ENCODE data around the gene SLC6A12. TPM values are rescaled to one million over a fixed set of nuclear protein-coding genes. Genes with fewer than 3 reads are reported as not detected.

Gene SLC6A12
- polyA plus RNA-seq, 1 donor from 2014 or later = 0.15 TPM

GRCh38 chr12:211639-212414 lies 2.1 kb downstream of the SLC6A12 start (continued):
- TF ChIP-seq CTCF (IDR thresholded peaks at IDR 0.05; ENCODE audit: poor library complexity, severe bottlenecking) = no peak

- Histone ChIP-seq H3K4me2 (ENCODE audit: low read length) (no peak overlapping the region), H3K79me2 (replicated peaks; ENCODE audit: insufficient read depth, low read length) (no peaks in the 10 kb centered on the region), H3F3A (ENCODE audit: insufficient read depth, low read length, poor library complexity, severe bottlenecking) (no peaks in the 10 kb centered on the region), H3K9me2 (ENCODE audit: insufficient read depth, low read length) (no peaks in the 10 kb centered on the region), H3K27ac (ENCODE audit: low read length) (no peak overlapping the region), H3K9ac (ENCODE audit: low read length) (no peak overlapping the region), H3K4me3 (ENCODE audit: low read length) (no peak overlapping the region), H3K27me3 (ENCODE audit: insufficient read depth, low read depth, low read length) (no peaks in the 10 kb centered on the region), H4K20me1 (ENCODE audit: insufficient read depth) (no peaks in the 10 kb centered on the region), H3K9me3 (ENCODE audit: low read length) (no peaks in the 10 kb centered on the region), H2AFZ (ENCODE audit: low read depth, low read length) (no peak overlapping the region), H3K36me3 (ENCODE audit: insufficient read depth, low read length) (no peaks in the 10 kb centered on the region)
- TF ChIP-seq MXI1 (conservative IDR thresholded peaks at IDR 0.05; ENCODE audit: poor library complexity, severe bottlenecking) (no peak), CTCF (IDR thresholded peaks at IDR 0.05; ENCODE audit: poor library complexity, severe bottlenecking) (no peak), RAD21 (conservative IDR thresholded peaks at IDR 0.05) (no peak), REST (IDR thresholded peaks at IDR 0.05; ENCODE audit: borderline replicate concordance) (no peak), POLR2AphosphoS5 (IDR thresholded peaks at IDR 0.05) (no peak), SMC3 (conservative IDR thresholded peaks at IDR 0.05; ENCODE audit: poor library complexity) (no peak), EP300 (conservative IDR thresholded peaks at IDR 0.05; ENCODE audit: poor library complexity, severe bottlenecking) (no peak), EZH2 (IDR thresholded peaks at IDR 0.05; ENCODE audit: borderline replicate concordance, insufficient read depth, low read length, poor library complexity, severe bottlenecking) (no peak), TAF1 (IDR thresholded peaks at IDR 0.05; ENCODE audit: low read depth) (no peak)
Measured at GRCh38 chr12:211142-211465, 2.9 kb downstream of the SLC6A12 start.
